SKM-1 (cell line): ENCODE measurements around the gene FAM83E.
A peak's percentile ranks its signal among the peaks of the same experiment; 100 is the strongest.
"Not testable (repeated sequence)": the region's sequence is repeated elsewhere in the genome, so short reads cannot be mapped to it uniquely, and the experiment has no call there.

Source experiments
- DNase-seq: peaks from one replicate; lab custom pipeline; 2025; ENCODE audit not compliant: unreplicated experiment; lab: John Stamatoyannopoulos, UW

The FAM83E gene

GRCh38 chr19:48614436-48615230 lies at the start of gene FAM83E:
Gene FAM83E (minus strand): TSS chr19:48615076. CDS start chr19:48613372, 1,704 bp downstream.
- DNase-seq = no peak

- DNase-seq = no peak
These were observed 49.6 kb upstream of the FAM83E start for GRCh38 chr19:48664476-48664875.

GRCh38 chr19:48663667-48664066 lies 48.8 kb upstream of the FAM83E start:
- DNase-seq = no peak

GRCh38 chr19:48661711-48662090 lies 46.8 kb upstream of the FAM83E start:
- DNase-seq = no peak

- peak; percentile 83 for DNase-seq
These were observed 46.2 kb upstream of the FAM83E start for GRCh38 chr19:48660852-48661710.

GRCh38 chr19:48659768-48660167 lies 44.9 kb upstream of the FAM83E start:
- DNase-seq = peak; percentile 66

GRCh38 chr19:48658483-48658882 lies 43.6 kb upstream of the FAM83E start:
- no peak for DNase-seq

- DNase-seq = not testable (repeated sequence)
These were observed 43.0 kb upstream of the FAM83E start for GRCh38 chr19:48657828-48658227.

- DNase-seq = no peak
These were observed 42.1 kb upstream of the FAM83E start for GRCh38 chr19:48656840-48657474.

- no peak for DNase-seq
These were observed 39.6 kb upstream of the FAM83E start for GRCh38 chr19:48654299-48655059.

GRCh38 chr19:48651683-48652048 lies 36.8 kb upstream of the FAM83E start:
- no peak for DNase-seq

- DNase-seq = no peak
These were observed 36.3 kb upstream of the FAM83E start for GRCh38 chr19:48650974-48651682.

- DNase-seq = no peak
These were observed 33.3 kb upstream of the FAM83E start for GRCh38 chr19:48648134-48648533.

GRCh38 chr19:48646722-48647216 lies 31.9 kb upstream of the FAM83E start:
- no peak for DNase-seq

GRCh38 chr19:48646001-48646721 lies 31.3 kb upstream of the FAM83E start, which contains the start of gene CA11:
Gene CA11 (minus strand): TSS chr19:48646187. CDS start chr19:48645632, 555 bp downstream.
- DNase-seq = peak; percentile 35

- DNase-seq = no peak
These were observed 30.7 kb upstream of the FAM83E start for GRCh38 chr19:48645620-48646000.

GRCh38 chr19:48644839-48645619 lies 30.2 kb upstream of the FAM83E start:
- peak; percentile 31 for DNase-seq

- no peak for DNase-seq
These were observed 29.5 kb upstream of the FAM83E start for GRCh38 chr19:48644355-48644754.

GRCh38 chr19:48642862-48643261 lies 28.0 kb upstream of the FAM83E start:
- DNase-seq = no peak
